ENCODE measurements around the gene RBP4. TPM values are rescaled to one million over a fixed set of nuclear protein-coding genes. Genes with fewer than 3 reads are reported as not detected.

The RBP4 gene
- polyA plus RNA-seq, 3 donors, result 0.25 to 0.64 TPM; not detected in 1

DNA sequence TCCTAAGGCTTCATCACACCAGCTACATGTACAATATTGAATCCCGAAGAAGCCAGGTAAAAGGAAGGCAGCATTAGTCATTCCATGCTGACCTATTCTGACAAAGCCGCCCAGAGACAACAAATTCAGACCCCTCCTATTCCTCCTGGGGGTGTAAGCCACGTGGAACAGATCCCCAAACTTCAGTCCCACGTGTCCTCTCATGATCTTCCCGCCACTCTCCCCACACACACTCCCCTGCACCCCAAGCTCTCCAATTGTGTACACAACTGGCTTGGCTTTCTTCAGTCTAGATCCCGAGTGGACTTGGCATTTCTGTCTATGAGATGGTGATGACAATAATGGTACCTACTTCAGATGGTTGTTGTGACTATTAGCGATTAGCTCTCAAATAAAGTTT, 19.9 kb upstream of the RBP4 start:
- Histone ChIP-seq H3K79me2 (ENCODE audit: insufficient read depth, low read length) (no peaks in the 10 kb centered on the region), H2AFZ (ENCODE audit: insufficient read depth, low read depth, low read length, poor library complexity, severe bottlenecking) (no peak overlapping the region), H3K9me3 (replicated peaks in 1 of 2; ENCODE audit: control insufficient read depth in 1 of 2, insufficient read depth in 1 of 2, low read length in 2 of 2) (no peaks in the 10 kb centered on the region), H3K4me1 (ENCODE audit: control insufficient read depth in 1 of 2, insufficient read depth in 2 of 2, low read length in 2 of 2) (peaks cover 21 to 25% of the 10 kb centered on the region in 2 donors), H3K36me3 (replicated peaks in 1 of 2; ENCODE audit: control insufficient read depth in 1 of 2, insufficient read depth in 2 of 2, low read length in 2 of 2) (no peaks in the 10 kb centered on the region), H3K4me3 (replicated peaks in 1 of 3; ENCODE audit: low read depth in 2 of 3, low read length in 3 of 3) (no peak overlapping the region), H3K4me2 (replicated peaks; ENCODE audit: extremely low read depth, low read length, poor library complexity, severe bottlenecking) (no peak overlapping the region), H3K27me3 (ENCODE audit: control insufficient read depth in 2 of 2, insufficient read depth in 2 of 2, low read length in 2 of 2) (peaks cover 0 to 2% of the 10 kb centered on the region in 2 donors), H3K9ac (ENCODE audit: insufficient read depth, low read length, poor library complexity, severe bottlenecking) (no peak overlapping the region), H4K20me1 (ENCODE audit: insufficient read depth, low read length) (no peaks in the 10 kb centered on the region), H3K27ac (ENCODE audit: low read depth in 1 of 2, low read length in 2 of 2) (no peak overlapping the region)
- peaks cover 5 to 11% (median 6%) of the 10 kb centered on the region in 3 donors for H3K27me3 Mint-ChIP-seq (ENCODE audit: low read depth in 3 of 3)
- intact Hi-C loops (cut with micrococcal nuclease), result no loop called here
- H3K27ac Mint-ChIP-seq, result no peak overlapping the region
- 58% methylated on average over 2 of the region's 7 CpGs for WGBS (ENCODE audit: insufficient coverage)
- no peak for TF ChIP-seq CTCF (IDR thresholded peaks at IDR 0.05)
- H3K9me3 Mint-ChIP-seq, result peaks cover 0 to 1% (median 0%) of the 10 kb centered on the region in 7 donors
- peaks cover 25% of the 10 kb centered on the region for H3K4me1 Mint-ChIP-seq
- no peak overlapping the region for H3K4me3 Mint-ChIP-seq
- H3K36me3 Mint-ChIP-seq, result no peaks in the 10 kb centered on the region
- no peak for DNase-seq

DNA sequence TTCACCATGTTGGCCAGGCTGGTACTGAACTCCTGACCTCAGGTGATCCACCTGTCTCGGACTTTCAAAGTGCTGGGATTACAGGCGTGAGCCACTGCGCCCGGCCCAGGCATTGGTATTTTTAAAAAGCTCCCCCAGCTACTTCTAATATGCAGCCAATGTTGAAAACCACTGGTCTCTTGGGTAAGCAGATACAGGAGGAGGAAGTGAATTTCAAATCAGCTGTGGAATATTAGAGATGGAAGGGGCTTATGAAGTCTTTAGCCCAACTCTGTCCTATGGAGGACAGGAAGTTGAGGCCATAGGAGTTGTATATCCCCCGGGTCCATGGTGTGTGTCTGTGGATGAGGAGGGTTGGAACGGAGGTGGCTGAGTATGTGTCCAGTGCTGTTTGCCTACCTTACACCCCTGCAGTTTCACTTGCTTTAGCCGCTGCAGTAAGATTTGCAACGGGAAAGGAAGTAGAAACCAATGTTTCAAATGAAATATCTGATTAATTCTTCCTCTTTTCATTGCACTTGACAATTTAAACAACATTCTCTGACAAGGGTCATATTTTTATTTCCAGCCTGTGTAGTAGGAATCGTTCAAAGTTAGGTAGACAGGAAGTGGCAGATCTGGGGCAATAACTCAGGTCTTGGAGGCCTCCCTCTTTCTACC, 14.7 kb upstream of the RBP4 start:
- intact Hi-C loops (cut with micrococcal nuclease), result no loop called here
- no peaks in the 10 kb centered on the region for H3K9me3 Mint-ChIP-seq
- H3K27ac ChIP-seq (ENCODE audit: low read depth in 1 of 2, low read length in 2 of 2), result peak overlapping the region; percentile 55 to 78
- H4K20me1 ChIP-seq (ENCODE audit: insufficient read depth, low read length), result no peaks in the 10 kb centered on the region
- H3K4me2 ChIP-seq (replicated peaks; ENCODE audit: extremely low read depth, low read length, poor library complexity, severe bottlenecking), result peak overlapping the region; percentile 80
- H3K4me1 Mint-ChIP-seq, result peaks cover 44% of the 10 kb centered on the region
- H3K9me3 ChIP-seq (replicated peaks in 1 of 2; ENCODE audit: control insufficient read depth in 1 of 2, insufficient read depth in 1 of 2, low read length in 2 of 2), result no peaks in the 10 kb centered on the region
- peak overlapping the region; percentile 88 to 95 (median 90) for H3K27ac Mint-ChIP-seq
- 0% methylated on average over 1 of the region's 9 CpGs for WGBS (ENCODE audit: insufficient coverage)
- H3K4me3 Mint-ChIP-seq, result peak overlapping the region; percentile 69 to 93
- H3K4me3 ChIP-seq (replicated peaks in 1 of 3; ENCODE audit: low read depth in 2 of 3, low read length in 3 of 3), result peak overlapping the region; percentile 23 to 72 (median 66)
- peak overlapping the region; percentile 79 for H2AFZ ChIP-seq (ENCODE audit: insufficient read depth, low read depth, low read length, poor library complexity, severe bottlenecking)
- peaks cover 1 to 4% (median 2%) of the 10 kb centered on the region in 3 donors for H3K27me3 Mint-ChIP-seq (ENCODE audit: low read depth in 3 of 3)
- H3K27me3 ChIP-seq (ENCODE audit: control insufficient read depth in 2 of 2, insufficient read depth in 2 of 2, low read length in 2 of 2), result no peaks in the 10 kb centered on the region
- peaks cover 35 to 43% of the 10 kb centered on the region in 2 donors for H3K4me1 ChIP-seq (ENCODE audit: control insufficient read depth in 1 of 2, insufficient read depth in 2 of 2, low read length in 2 of 2)
- no peaks in the 10 kb centered on the region for H3K36me3 ChIP-seq (replicated peaks in 1 of 2; ENCODE audit: control insufficient read depth in 1 of 2, insufficient read depth in 2 of 2, low read length in 2 of 2)
- H3K9ac ChIP-seq (ENCODE audit: insufficient read depth, low read length, poor library complexity, severe bottlenecking), result peak overlapping the region; percentile 28
- no peaks in the 10 kb centered on the region for H3K36me3 Mint-ChIP-seq
- no peak for TF ChIP-seq CTCF (IDR thresholded peaks at IDR 0.05)
- DNase-seq, result peak; percentile 25 to 33 (median 28)
- no peaks in the 10 kb centered on the region for H3K79me2 ChIP-seq (ENCODE audit: insufficient read depth, low read length)
